HEK293T (cell line): Measurements from ENCODE around the gene SAFB.

Experiments used
- FOXM1 ChIP-seq: fragments of 450-650 bp; IDR thresholded peaks from 2 replicates; pipeline ENCODE4 v1.6.1; 2017; ENCODE audit warnings: mild to moderate bottlenecking, borderline replicate concordance
- LEF1 ChIP-seq: fragments of 450-650 bp; IDR thresholded peaks from 2 replicates; pipeline ENCODE4 v1.6.1; 2017; ENCODE audit warnings: mild to moderate bottlenecking, borderline replicate concordance

GRCh38 chr19:5663904-5664303 is 41.0 kb downstream of the SAFB start:
- TF ChIP-seq LEF1 (no peak), FOXM1 (no peak)
